WTC11 (cell line): ENCODE data around the gene PTH1R. TPM values are rescaled to one million over a fixed set of nuclear protein-coding genes. Genes with fewer than 3 reads are reported as not detected.

Source experiments
- ATAC-seq: fragments of 200-7000 bp; cut with Tn5 transposase; 2 replicates; pipeline ENCODE4 v1.10.0; 2021; ENCODE audit warnings: mild to moderate bottlenecking, moderate library complexity
- CTCF ChIA-PET: fragments of 300-600 bp; sonication (Branson Sonifier 250); formaldehyde crosslinking; loops from one replicate; lab custom pipeline; 2021; ENCODE audit warnings: antibody characterized with exemption; lab: Charles Lee
- POLR2A ChIA-PET: fragments of 350-600 bp; sonication (Branson Sonifier 250); formaldehyde crosslinking; loops from one replicate; lab custom pipeline; 2021; ENCODE audit warnings: antibody characterized with exemption; lab: Charles Lee
- DNase-seq: peaks from one replicate; pipeline ENCODE4 v3.0.0; 2021; ENCODE audit warnings: low spot score
- H3K27ac Mint-ChIP-seq: 2 replicates; pipeline ENCODE4 v1.8.0; 2021; ENCODE audit warnings: mixed read lengths
- H3K27me3 Mint-ChIP-seq: 2 replicates; pipeline ENCODE4 v1.8.0; 2021; ENCODE audit warnings: low read depth, mild to moderate bottlenecking, moderate library complexity, mixed read lengths
- H3K36me3 Mint-ChIP-seq: 2 replicates; pipeline ENCODE4 v1.8.0; 2021; ENCODE audit warnings: mixed read lengths
- H3K4me1 Mint-ChIP-seq: 2 replicates; pipeline ENCODE4 v1.8.0; 2022; ENCODE audit warnings: mixed read lengths
- H3K4me3 Mint-ChIP-seq: 2 replicates; pipeline ENCODE4 v1.8.0; 2021; ENCODE audit warnings: mild to moderate bottlenecking, moderate library complexity, mixed read lengths
- H3K9me3 Mint-ChIP-seq: 2 replicates; pipeline ENCODE4 v1.8.0; 2021; ENCODE audit warnings: mixed read lengths
- CREM ChIP-seq: sonication (generic); formaldehyde crosslinking; IDR thresholded peaks from 2 replicates; pipeline ENCODE4 v1.8.1; 2022; ENCODE audit warnings: mild to moderate bottlenecking, missing genetic modification reagents, moderate library complexity
- ESRRA ChIP-seq: sonication (generic); formaldehyde crosslinking; IDR thresholded peaks from 2 replicates; pipeline ENCODE4 v1.8.1; 2022; ENCODE audit warnings: mild to moderate bottlenecking, missing genetic modification reagents, borderline replicate concordance
- GABPB1 ChIP-seq: sonication (generic); formaldehyde crosslinking; IDR thresholded peaks from 2 replicates; pipeline ENCODE4 v1.8.1; 2023; ENCODE audit warnings: mild to moderate bottlenecking, missing genetic modification reagents
- GRHL2 ChIP-seq: fragments of 250-450 bp; sonication (Bioruptor Pico); IDR thresholded peaks from 2 replicates; pipeline ENCODE4 v1.8.0; 2022; ENCODE audit warnings: mild to moderate bottlenecking, moderate library complexity; ENCODE audit not compliant: insufficient replicate concordance, severe bottlenecking
- MXD4 ChIP-seq: fragments of 250-450 bp; sonication (Bioruptor Pico); IDR thresholded peaks from 2 replicates; pipeline ENCODE4 v1.8.0; 2021; ENCODE audit warnings: mild to moderate bottlenecking, moderate library complexity, borderline replicate concordance
- PRRX2 ChIP-seq: fragments of 250-450 bp; sonication (Bioruptor Pico); IDR thresholded peaks from 2 replicates; pipeline ENCODE4 v1.8.0; 2021; ENCODE audit warnings: mild to moderate bottlenecking
- RORB ChIP-seq: fragments of 250-450 bp; sonication (Bioruptor Pico); IDR thresholded peaks from 2 replicates; pipeline ENCODE4 v1.9.0; 2021; ENCODE audit warnings: mild to moderate bottlenecking
- TEAD1 ChIP-seq: sonication (generic); formaldehyde crosslinking; IDR thresholded peaks from 2 replicates; pipeline ENCODE4 v1.8.0; 2022; ENCODE audit warnings: mild to moderate bottlenecking, missing genetic modification reagents
- TEAD4 ChIP-seq: sonication (generic); formaldehyde crosslinking; IDR thresholded peaks from 2 replicates; pipeline ENCODE4 v1.8.0; 2022; ENCODE audit warnings: mild to moderate bottlenecking, missing genetic modification reagents
- ZNF121 ChIP-seq: sonication (generic); formaldehyde crosslinking; IDR thresholded peaks from 2 replicates; pipeline ENCODE4 v1.8.0; 2023; ENCODE audit warnings: missing genetic modification reagents
- ZNF416 ChIP-seq: fragments of 250-450 bp; sonication (Bioruptor Pico); IDR thresholded peaks from 2 replicates; pipeline ENCODE4 v1.9.0; 2021; ENCODE audit warnings: mild to moderate bottlenecking, inconsistent platforms
- total RNA-seq: library from RNA; stranded (reverse); gene quantifications from 3 replicates; pipeline ENCODE4 v1.2.3, GENCODE V29; 2021
- TF ChIP-seq, protein P1 (sequence below): fragments of 250-450 bp; sonication (Bioruptor Pico); IDR thresholded peaks from 2 replicates; pipeline ENCODE4 v1.8.0; 2021; ENCODE audit warnings: mild to moderate bottlenecking
- TF ChIP-seq, protein P2 (sequence below): sonication (generic); formaldehyde crosslinking; IDR thresholded peaks from 2 replicates; pipeline ENCODE4 v1.8.0; 2022; ENCODE audit warnings: mild to moderate bottlenecking, missing genetic modification reagents
- TF ChIP-seq, protein P3 (sequence below): sonication (generic); formaldehyde crosslinking; conservative IDR thresholded peaks from 2 replicates; pipeline ENCODE4 v1.8.1; 2023; ENCODE audit warnings: mild to moderate bottlenecking, low read depth, missing genetic modification reagents, moderate library complexity
- TF ChIP-seq, protein P4 (sequence below): sonication (generic); formaldehyde crosslinking; IDR thresholded peaks from 2 replicates; pipeline ENCODE4 v1.8.1; 2022; ENCODE audit warnings: mild to moderate bottlenecking, missing genetic modification reagents, moderate library complexity, borderline replicate concordance
- TF ChIP-seq, protein P5 (sequence below): fragments of 250-450 bp; sonication (Bioruptor Pico); IDR thresholded peaks from 2 replicates; pipeline ENCODE4 v1.9.0; 2021; ENCODE audit warnings: mild to moderate bottlenecking, borderline replicate concordance

PTH1R gene
- total RNA-seq, 1 experiment from 2014 or later: 12.0 TPM

DNA sequence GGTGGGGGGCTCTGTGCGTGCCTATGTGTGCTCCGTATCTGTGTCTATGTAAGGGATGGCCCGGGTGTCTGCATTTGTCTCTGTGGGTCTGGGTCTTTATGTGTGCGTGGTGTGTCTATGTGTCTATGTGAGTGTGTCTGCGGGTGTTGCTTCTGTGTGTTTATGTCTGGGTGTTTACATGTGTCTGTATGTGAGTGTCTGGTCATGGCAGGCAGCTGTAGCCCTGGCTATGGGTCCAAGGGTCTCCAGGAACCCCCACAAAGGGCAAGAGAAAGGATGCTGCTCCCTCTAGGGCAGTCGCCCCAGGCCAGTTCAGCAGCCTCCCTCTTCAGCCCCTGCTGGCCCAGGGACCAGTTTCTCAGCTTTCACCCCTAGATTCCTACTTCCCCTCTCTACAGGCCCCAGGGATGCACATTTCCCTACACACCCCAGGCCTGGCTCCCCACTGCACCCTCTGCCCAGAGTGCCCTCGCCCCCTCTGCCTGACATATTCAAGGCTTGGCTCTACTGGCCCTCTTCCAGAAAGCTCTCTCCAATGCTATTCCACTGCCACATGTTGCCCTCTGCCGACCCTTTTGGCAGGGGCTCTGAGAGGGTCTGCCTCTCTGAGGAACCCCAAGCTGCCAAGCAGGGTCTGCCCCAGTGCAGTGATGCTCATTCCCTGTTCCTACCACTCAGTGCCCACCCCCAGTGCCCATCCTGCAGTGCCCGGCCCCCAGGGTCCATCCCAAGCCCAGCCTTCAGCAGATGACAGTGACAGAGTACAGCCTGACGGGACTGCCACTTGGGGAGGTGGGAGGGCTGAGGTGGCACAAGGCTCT lies 13.2 kb upstream of the PTH1R start:
- Mint-ChIP-seq H3K4me1 (no peaks in the 10 kb centered on the region), H3K4me3 (no peak overlapping the region), H3K36me3 (no peaks in the 10 kb centered on the region), H3K27ac (no peak overlapping the region), H3K9me3 (no peaks in the 10 kb centered on the region), H3K27me3 (no peaks in the 10 kb centered on the region)
- DNase-seq: no peak
- ATAC-seq: no peak
- ChIA-PET POLR2A (no interaction called here), CTCF (interaction anchor here (1.0 kb wide), 2 partner anchors 34 to 45 kb away, joined by 3 read pairs; no protein-coding TSS in a partner anchor)
- TF ChIP-seq TEAD4 (CRISPR knock-in tag): no peak
- TF ChIP-seq ESRRA (CRISPR knock-in tag): no peak
- TF ChIP-seq, protein P1, sequence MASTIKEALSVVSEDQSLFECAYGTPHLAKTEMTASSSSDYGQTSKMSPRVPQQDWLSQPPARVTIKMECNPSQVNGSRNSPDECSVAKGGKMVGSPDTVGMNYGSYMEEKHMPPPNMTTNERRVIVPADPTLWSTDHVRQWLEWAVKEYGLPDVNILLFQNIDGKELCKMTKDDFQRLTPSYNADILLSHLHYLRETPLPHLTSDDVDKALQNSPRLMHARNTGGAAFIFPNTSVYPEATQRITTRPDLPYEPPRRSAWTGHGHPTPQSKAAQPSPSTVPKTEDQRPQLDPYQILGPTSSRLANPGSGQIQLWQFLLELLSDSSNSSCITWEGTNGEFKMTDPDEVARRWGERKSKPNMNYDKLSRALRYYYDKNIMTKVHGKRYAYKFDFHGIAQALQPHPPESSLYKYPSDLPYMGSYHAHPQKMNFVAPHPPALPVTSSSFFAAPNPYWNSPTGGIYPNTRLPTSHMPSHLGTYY (CRISPR knock-in tag): no peak
- no peak for TF ChIP-seq MXD4
- no peak for TF ChIP-seq RORB (CRISPR knock-in tag)
- TF ChIP-seq, protein P2, sequence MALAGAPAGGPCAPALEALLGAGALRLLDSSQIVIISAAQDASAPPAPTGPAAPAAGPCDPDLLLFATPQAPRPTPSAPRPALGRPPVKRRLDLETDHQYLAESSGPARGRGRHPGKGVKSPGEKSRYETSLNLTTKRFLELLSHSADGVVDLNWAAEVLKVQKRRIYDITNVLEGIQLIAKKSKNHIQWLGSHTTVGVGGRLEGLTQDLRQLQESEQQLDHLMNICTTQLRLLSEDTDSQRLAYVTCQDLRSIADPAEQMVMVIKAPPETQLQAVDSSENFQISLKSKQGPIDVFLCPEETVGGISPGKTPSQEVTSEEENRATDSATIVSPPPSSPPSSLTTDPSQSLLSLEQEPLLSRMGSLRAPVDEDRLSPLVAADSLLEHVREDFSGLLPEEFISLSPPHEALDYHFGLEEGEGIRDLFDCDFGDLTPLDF (CRISPR knock-in tag): no peak
- TF ChIP-seq, protein P3, sequence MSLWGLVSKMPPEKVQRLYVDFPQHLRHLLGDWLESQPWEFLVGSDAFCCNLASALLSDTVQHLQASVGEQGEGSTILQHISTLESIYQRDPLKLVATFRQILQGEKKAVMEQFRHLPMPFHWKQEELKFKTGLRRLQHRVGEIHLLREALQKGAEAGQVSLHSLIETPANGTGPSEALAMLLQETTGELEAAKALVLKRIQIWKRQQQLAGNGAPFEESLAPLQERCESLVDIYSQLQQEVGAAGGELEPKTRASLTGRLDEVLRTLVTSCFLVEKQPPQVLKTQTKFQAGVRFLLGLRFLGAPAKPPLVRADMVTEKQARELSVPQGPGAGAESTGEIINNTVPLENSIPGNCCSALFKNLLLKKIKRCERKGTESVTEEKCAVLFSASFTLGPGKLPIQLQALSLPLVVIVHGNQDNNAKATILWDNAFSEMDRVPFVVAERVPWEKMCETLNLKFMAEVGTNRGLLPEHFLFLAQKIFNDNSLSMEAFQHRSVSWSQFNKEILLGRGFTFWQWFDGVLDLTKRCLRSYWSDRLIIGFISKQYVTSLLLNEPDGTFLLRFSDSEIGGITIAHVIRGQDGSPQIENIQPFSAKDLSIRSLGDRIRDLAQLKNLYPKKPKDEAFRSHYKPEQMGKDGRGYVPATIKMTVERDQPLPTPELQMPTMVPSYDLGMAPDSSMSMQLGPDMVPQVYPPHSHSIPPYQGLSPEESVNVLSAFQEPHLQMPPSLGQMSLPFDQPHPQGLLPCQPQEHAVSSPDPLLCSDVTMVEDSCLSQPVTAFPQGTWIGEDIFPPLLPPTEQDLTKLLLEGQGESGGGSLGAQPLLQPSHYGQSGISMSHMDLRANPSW: no peak
- no peak for TF ChIP-seq GABPB1
- TF ChIP-seq, protein P4, sequence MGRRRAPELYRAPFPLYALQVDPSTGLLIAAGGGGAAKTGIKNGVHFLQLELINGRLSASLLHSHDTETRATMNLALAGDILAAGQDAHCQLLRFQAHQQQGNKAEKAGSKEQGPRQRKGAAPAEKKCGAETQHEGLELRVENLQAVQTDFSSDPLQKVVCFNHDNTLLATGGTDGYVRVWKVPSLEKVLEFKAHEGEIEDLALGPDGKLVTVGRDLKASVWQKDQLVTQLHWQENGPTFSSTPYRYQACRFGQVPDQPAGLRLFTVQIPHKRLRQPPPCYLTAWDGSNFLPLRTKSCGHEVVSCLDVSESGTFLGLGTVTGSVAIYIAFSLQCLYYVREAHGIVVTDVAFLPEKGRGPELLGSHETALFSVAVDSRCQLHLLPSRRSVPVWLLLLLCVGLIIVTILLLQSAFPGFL (CRISPR knock-in tag): no peak
- TF ChIP-seq, protein P5, sequence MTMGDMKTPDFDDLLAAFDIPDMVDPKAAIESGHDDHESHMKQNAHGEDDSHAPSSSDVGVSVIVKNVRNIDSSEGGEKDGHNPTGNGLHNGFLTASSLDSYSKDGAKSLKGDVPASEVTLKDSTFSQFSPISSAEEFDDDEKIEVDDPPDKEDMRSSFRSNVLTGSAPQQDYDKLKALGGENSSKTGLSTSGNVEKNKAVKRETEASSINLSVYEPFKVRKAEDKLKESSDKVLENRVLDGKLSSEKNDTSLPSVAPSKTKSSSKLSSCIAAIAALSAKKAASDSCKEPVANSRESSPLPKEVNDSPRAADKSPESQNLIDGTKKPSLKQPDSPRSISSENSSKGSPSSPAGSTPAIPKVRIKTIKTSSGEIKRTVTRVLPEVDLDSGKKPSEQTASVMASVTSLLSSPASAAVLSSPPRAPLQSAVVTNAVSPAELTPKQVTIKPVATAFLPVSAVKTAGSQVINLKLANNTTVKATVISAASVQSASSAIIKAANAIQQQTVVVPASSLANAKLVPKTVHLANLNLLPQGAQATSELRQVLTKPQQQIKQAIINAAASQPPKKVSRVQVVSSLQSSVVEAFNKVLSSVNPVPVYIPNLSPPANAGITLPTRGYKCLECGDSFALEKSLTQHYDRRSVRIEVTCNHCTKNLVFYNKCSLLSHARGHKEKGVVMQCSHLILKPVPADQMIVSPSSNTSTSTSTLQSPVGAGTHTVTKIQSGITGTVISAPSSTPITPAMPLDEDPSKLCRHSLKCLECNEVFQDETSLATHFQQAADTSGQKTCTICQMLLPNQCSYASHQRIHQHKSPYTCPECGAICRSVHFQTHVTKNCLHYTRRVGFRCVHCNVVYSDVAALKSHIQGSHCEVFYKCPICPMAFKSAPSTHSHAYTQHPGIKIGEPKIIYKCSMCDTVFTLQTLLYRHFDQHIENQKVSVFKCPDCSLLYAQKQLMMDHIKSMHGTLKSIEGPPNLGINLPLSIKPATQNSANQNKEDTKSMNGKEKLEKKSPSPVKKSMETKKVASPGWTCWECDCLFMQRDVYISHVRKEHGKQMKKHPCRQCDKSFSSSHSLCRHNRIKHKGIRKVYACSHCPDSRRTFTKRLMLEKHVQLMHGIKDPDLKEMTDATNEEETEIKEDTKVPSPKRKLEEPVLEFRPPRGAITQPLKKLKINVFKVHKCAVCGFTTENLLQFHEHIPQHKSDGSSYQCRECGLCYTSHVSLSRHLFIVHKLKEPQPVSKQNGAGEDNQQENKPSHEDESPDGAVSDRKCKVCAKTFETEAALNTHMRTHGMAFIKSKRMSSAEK (CRISPR knock-in tag): no peak
- TF ChIP-seq GRHL2 (CRISPR knock-in tag): no peak
- no peak for TF ChIP-seq ZNF416 (CRISPR knock-in tag)
- TF ChIP-seq CREM: no peak
- no peak for TF ChIP-seq TEAD1
- no peak for TF ChIP-seq ZNF121 (CRISPR knock-in tag)
- TF ChIP-seq PRRX2 (CRISPR knock-in tag): no peak
